ENCODE results near the gene SLC6A6. TPM values are rescaled to one million over a fixed set of nuclear protein-coding genes. Genes with fewer than 3 reads are reported as not detected.

The SLC6A6 gene
- total RNA-seq, 1 experiment from 2014 or later = 72.6 TPM

DNA sequence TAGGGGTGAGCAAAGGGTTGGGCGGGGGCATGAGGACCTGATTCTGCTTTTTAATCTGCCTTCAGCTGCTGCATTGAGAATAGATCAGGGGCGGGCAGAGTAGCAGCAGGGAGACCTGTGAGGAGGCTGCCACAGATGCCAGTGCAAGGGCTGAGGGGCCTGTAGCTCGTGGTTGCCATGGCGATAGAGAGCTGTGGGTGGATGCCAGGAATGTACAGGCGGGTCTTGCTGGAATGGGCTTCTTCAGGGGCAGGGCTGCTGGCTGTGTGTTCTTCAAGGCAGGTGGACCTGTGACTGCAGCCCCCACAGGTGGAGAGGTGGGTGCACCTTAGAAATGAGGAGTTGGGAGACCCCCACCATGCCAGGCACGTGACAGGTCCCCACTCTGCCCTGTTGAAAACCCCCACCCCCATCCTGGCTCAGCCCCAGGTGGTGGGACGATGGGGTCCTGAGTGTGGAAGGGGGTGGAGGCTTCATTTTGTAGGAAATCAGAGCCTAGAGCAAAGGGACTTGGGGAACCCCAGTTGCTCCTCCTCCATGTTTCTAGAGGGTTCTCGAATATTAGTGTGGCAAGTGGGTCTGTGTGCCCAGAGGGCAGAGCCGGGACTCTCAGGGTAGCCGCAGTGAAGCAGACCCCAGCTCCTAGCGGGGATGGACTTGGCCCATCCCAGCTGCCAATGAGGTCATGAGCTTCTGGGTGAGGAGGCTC is 38.3 kb downstream of the SLC6A6 start:
- H3K4ac ChIP-seq (ENCODE audit: low read depth, low read length) = no peak overlapping the region
- no peak overlapping the region for H3K27ac ChIP-seq (ENCODE audit: insufficient read length, low read depth, low read length)
- Mint-ChIP-seq H3K9me3 (no peaks in the 10 kb centered on the region), H3K4me1 (peaks cover 23 to 25% of the 10 kb centered on the region in 2 experiments), H3K27me3 (ENCODE audit: low read depth) (no peaks in the 10 kb centered on the region), H3K36me3 (ENCODE audit: insufficient read depth in 1 of 3, low read depth in 3 of 3) (peaks cover 11 to 20% (median 18%) of the 10 kb centered on the region in 3 experiments; a peak in 6 of 7 replicates), H3K4me3 (no peak overlapping the region; a peak in 1 of 5 replicates), H3K27ac (peak overlapping the region; percentile 48 to 88 (median 75); a peak in 4 of 7 replicates)
- H4K8ac ChIP-seq (replicated peaks; ENCODE audit: insufficient read length, low read depth, low read length) = no peak overlapping the region
- H3K79me2 ChIP-seq (ENCODE audit: insufficient read depth, low read length) = peaks cover 1% of the 10 kb centered on the region; the same call in 1 of the 2 replicates
- H2BK5ac ChIP-seq (ENCODE audit: insufficient read length, low read length) = no peak overlapping the region
- H3K4me2 ChIP-seq (ENCODE audit: insufficient read depth, insufficient read length, low read length) = no peak overlapping the region
- H2BK15ac ChIP-seq (ENCODE audit: low read depth, low read length) = no peak overlapping the region
- no peak overlapping the region for H2AK5ac ChIP-seq (ENCODE audit: insufficient read length, low read length)
- no peaks in the 10 kb centered on the region for H3K23me2 ChIP-seq (ENCODE audit: insufficient read length, low read depth, low read length, poor library complexity, severe bottlenecking)
- no peak overlapping the region for H2BK12ac ChIP-seq (ENCODE audit: insufficient read length, low read depth, low read length)
- no peaks in the 10 kb centered on the region for H3K4me1 ChIP-seq (ENCODE audit: insufficient read depth, low read length)
- DNase-seq = peak; percentile 69
- no peaks in the 10 kb centered on the region for H3K9me3 ChIP-seq (ENCODE audit: control insufficient read depth, low read depth, low read length)
- H3K23ac ChIP-seq (ENCODE audit: insufficient read length, low read depth, low read length) = no peak overlapping the region
- peaks cover 3% of the 10 kb centered on the region for H4K20me1 ChIP-seq (ENCODE audit: control insufficient read depth, insufficient read depth, insufficient read length)
- H2BK120ac ChIP-seq (ENCODE audit: low read depth, low read length, poor library complexity, severe bottlenecking) = no peak overlapping the region
- no peak overlapping the region for H3T11ph ChIP-seq (ENCODE audit: low read length)
- H2AFZ ChIP-seq (ENCODE audit: low read length) = no peak overlapping the region
- no peak overlapping the region for H3K56ac ChIP-seq (ENCODE audit: insufficient read length, low read depth, low read length)
- H3K27me3 ChIP-seq (ENCODE audit: insufficient read depth, low read length) = no peaks in the 10 kb centered on the region
- no peak overlapping the region for H4K91ac ChIP-seq (ENCODE audit: insufficient read length, low read depth, low read length)
- no peak overlapping the region for H2BK20ac ChIP-seq (ENCODE audit: low read depth, low read length, poor library complexity, severe bottlenecking)
- no peak overlapping the region for H3K14ac ChIP-seq (ENCODE audit: insufficient read depth, low read length)
- no peak overlapping the region for H3K9ac ChIP-seq (ENCODE audit: extremely low read depth, insufficient read length, low read length)
- TF ChIP-seq, protein P1, sequence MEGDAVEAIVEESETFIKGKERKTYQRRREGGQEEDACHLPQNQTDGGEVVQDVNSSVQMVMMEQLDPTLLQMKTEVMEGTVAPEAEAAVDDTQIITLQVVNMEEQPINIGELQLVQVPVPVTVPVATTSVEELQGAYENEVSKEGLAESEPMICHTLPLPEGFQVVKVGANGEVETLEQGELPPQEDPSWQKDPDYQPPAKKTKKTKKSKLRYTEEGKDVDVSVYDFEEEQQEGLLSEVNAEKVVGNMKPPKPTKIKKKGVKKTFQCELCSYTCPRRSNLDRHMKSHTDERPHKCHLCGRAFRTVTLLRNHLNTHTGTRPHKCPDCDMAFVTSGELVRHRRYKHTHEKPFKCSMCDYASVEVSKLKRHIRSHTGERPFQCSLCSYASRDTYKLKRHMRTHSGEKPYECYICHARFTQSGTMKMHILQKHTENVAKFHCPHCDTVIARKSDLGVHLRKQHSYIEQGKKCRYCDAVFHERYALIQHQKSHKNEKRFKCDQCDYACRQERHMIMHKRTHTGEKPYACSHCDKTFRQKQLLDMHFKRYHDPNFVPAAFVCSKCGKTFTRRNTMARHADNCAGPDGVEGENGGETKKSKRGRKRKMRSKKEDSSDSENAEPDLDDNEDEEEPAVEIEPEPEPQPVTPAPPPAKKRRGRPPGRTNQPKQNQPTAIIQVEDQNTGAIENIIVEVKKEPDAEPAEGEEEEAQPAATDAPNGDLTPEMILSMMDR (conservative IDR thresholded peaks at IDR 0.05) = no peak
- H4K5ac ChIP-seq (ENCODE audit: insufficient read length, low read depth, low read length) = no peak overlapping the region
- H3K18ac ChIP-seq (ENCODE audit: insufficient read length, low read depth, low read length) = no peak overlapping the region
- H3K79me1 ChIP-seq (ENCODE audit: insufficient read depth, low read depth, low read length, poor library complexity, severe bottlenecking) = peaks cover 4% of the 10 kb centered on the region
- no CpG with 5 or more reads among the region's 11 CpGs for WGBS (ENCODE audit: extremely low coverage, insufficient read length, low lambda C conversion rate)

All from H9 (cell line).